KOPT-K1 (cell line): Measurements from ENCODE around the gene FOXP2.

ENCODE experiments used
- H3K27ac ChIP-seq: fragments of 200-600 bp; sonication (generic); 2 replicates; pipeline ENCODE4 v1.5.1; 2016; ENCODE audit warnings: antibody characterized with exemption, mild to moderate bottlenecking, low read depth, low read length; ENCODE audit not compliant: poor library complexity, severe bottlenecking
- H3K36me3 ChIP-seq: fragments of 200-600 bp; sonication (generic); 2 replicates; pipeline ENCODE4 v1.5.1; 2017; ENCODE audit warnings: antibody characterized with exemption, mild to moderate bottlenecking, low read length, moderate library complexity; ENCODE audit not compliant: insufficient read depth
- H3K9me3 ChIP-seq: fragments of 200-600 bp; sonication (generic); 2 replicates; pipeline ENCODE4 v1.5.1; 2017; ENCODE audit warnings: antibody characterized with exemption, low read length, mild to moderate bottlenecking; ENCODE audit not compliant: insufficient read depth, poor library complexity, severe bottlenecking

FOXP2 gene

DNA sequence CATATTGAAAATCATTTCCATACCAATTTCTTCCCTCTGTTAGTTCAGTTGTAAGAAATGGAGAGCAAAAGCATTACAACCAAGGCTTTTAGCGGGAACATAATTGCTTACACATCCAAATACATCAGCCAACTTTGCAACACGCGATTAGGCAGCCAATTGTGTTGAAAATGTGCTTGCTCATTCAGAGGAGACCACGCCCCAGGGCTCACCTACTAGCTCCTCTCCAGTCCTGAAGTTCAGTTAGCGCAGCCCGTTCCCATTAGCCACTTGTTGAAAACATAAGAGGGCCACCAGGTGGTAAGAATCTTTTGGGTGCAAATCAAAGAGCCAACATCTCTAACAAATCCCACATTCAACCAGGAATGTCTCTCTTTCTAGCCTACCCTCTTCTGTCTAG is 294.0 kb downstream of the FOXP2 start:
- Histone ChIP-seq H3K36me3 (no peaks in the 10 kb centered on the region), H3K27ac (no peak overlapping the region), H3K9me3 (no peaks in the 10 kb centered on the region)

DNA sequence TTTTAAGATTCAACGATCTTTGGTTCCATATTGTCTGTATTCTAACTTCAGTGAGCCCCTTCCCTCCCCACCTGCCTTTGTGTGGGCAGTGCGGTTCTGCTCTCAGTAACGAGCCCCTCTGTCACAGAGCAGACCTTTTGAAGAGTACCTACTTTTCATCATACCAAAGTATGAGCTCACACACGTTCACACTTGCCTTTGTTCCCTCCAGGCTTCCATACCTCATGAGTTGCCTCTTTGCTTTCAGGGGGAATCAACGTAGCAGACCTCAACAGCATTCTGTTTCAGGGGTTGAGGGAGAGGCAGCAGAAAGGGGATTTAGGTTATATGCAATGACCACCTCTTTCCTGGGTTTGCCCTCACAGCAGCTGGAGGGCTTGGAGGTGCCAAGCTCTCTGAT is 295.9 kb downstream of the FOXP2 start:
- no peaks in the 10 kb centered on the region for H3K9me3 ChIP-seq
- no peak overlapping the region for H3K27ac ChIP-seq
- H3K36me3 ChIP-seq = no peaks in the 10 kb centered on the region

DNA sequence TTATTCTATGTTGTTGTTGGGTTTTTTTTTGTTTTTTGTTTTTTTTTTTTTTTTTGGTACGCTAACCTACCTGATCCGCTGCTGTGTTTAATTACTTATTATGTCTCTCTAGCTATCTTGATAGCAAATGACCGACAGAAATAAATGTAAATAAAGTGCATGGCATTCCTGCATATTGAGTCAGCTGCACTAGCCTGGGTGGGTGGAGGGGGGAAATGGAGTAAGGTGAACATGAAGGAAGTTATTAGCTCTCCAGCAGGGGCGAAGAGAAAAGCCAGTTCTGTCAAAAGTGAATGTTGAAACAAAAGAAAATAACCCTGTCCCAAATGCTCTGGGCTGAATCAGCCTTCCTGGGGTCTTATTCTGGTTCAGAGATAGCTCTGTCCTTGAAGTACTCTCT is 296.6 kb downstream of the FOXP2 start:
- H3K36me3 ChIP-seq = no peaks in the 10 kb centered on the region
- H3K9me3 ChIP-seq = no peaks in the 10 kb centered on the region
- no peak overlapping the region for H3K27ac ChIP-seq

DNA sequence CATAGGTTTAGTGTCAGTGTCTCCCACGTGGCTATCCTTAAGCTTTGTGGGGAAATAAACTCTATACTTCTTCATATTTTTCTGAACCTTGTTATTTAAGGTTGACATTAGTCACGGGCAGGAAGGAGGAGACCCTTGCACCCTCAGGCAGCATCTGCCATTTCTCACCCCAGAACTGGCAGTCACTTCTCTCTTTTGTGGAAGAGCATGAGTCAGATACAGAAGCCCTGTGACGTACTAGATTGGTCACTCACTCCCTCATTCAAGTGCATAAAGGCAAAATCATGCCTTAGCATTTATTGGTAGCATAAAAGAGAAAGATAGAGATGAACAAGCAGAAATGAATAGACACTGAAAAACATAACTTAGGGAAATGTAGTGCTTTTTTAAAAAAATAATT is 301.3 kb downstream of the FOXP2 start:
- no peaks in the 10 kb centered on the region for H3K9me3 ChIP-seq
- no peak overlapping the region for H3K27ac ChIP-seq
- no peaks in the 10 kb centered on the region for H3K36me3 ChIP-seq

DNA sequence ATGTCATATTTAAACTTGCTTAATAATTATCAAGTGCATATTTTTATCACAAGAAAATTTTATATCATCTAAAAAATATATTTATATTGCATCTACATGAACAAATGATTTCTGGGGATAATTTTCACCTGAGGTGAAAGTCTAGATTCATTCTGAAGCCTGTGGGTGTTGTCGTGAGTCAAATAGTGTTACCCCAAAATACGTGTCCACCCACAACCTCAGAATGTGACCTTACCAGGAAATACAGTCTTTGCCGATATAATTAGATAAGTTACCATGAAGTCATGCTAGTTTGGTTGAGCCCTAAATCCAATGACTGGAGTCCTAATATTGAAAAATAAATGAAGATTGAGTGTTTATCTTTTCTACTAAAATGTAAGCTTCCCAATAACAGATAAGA is 304.2 kb downstream of the FOXP2 start:
- Histone ChIP-seq H3K9me3 (no peaks in the 10 kb centered on the region), H3K36me3 (no peaks in the 10 kb centered on the region), H3K27ac (no peak overlapping the region)

DNA sequence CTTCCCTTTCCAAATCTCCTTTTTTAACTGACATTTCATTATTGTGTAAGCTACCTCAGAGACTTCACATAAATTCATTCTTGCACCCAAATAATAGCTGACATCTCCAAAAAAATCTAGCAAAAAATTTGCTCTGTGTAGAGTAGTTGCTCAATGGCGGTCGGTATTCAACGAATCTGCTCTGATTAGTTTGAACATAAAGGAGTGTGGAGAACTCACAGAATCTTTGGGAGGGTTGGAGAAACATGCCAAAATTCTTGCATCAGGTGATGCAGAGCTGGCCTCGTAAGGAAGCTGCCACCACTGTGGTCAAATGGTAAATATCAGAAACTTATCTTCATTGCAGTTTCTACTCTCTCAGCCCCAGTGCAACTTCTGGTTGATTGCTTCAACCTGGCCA is 306.1 kb downstream of the FOXP2 start:
- Histone ChIP-seq H3K36me3 (no peaks in the 10 kb centered on the region), H3K9me3 (no peaks in the 10 kb centered on the region), H3K27ac (no peak overlapping the region)

DNA sequence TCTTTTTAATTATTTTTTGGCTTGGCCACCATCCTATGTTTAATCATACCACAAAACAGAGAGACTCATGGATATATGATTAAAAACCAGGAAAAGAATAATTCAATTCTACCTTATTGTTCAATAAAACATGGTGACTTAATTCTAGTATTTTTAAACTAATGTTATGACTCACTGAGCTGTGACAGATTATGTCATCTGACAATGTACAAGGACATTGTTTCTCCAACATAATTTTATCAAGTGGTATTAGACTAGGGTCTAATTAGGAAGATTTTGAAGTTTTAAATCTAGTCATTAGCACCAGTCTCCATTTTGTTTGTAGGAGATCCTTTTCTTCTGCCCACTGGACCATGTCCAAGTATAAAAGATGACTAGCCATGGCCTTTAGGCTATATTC is 307.9 kb downstream of the FOXP2 start:
- no peak overlapping the region for H3K27ac ChIP-seq
- H3K36me3 ChIP-seq = no peaks in the 10 kb centered on the region
- H3K9me3 ChIP-seq = no peaks in the 10 kb centered on the region

DNA sequence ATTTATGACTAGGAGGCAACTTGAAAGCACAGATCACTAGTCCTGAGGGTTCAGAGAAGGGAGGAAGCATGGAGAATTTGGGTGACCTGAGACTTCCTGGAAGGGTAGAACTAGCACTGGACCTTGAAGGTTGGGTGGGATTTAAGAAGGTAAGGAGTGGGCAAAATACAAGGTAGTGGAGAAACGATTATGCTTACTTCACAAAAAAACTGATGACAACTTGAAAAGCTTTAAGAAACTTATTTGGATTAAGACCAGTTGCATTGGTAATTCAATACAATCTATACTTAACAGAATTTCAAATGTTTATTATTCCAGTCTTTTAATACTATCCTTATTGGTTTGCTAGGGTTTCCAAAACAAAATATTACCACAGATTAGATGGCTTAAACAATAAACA is 308.7 kb downstream of the FOXP2 start:
- Histone ChIP-seq H3K9me3 (no peaks in the 10 kb centered on the region), H3K27ac (no peak overlapping the region), H3K36me3 (no peaks in the 10 kb centered on the region)

DNA sequence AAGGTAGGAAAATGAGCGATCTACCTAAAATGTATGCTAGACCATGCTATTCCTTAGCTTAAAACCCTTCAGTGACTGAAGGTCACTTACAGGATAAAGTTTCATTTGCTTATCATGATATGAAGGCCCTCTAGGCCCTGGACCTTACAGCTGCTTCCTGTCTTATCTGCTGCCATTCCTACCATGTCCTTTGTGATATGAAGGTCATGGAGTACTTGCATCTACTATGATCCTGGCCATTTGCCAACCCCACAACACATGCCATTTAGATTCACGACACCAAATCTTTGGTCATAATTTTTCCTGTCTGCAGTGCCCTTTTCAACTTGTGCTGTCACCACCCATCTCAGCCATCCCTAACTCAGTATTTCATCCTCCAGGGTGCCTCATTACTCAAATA is 325.5 kb downstream of the FOXP2 start:
- H3K9me3 ChIP-seq = no peaks in the 10 kb centered on the region
- H3K27ac ChIP-seq = no peak overlapping the region
- no peaks in the 10 kb centered on the region for H3K36me3 ChIP-seq

DNA sequence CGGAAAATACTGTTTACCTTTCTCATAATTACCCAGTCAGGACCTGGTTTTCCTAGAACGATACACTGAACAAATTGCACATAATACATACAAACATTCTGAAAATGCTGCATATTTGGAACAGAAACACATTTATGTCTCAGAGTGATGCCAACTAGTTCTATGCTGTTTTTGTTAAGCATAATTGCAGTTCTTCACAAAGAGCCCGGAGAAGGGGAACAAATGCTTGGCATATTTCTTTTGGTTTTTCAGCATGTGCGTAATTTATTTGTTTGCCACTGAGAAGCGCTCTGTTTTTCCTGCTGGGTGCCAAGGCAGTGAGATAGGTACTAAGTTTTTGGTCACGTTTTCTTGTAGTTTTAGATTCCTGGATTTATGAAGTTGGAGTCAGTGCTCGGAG is 326.3 kb downstream of the FOXP2 start:
- Histone ChIP-seq H3K27ac (no peak overlapping the region), H3K9me3 (no peaks in the 10 kb centered on the region), H3K36me3 (no peaks in the 10 kb centered on the region)

DNA sequence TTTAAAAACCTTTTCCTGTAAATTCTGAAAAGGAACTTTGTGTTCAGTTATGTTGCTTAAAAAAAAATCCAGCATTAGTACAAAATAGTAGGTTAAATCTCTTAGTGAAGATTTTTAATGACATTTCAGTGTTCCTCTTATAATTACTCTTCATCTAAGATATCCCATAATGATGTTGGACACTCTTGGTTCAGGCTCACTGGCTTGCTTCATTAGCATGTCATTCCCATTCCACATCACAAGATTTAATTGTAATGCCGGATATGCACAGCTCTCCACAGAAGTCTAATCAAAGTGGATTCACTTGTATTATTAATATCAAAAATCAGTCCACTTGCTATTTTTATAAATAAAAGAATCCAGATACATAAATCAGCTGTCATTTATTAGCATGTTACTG is 327.3 kb downstream of the FOXP2 start:
- Histone ChIP-seq H3K36me3 (no peaks in the 10 kb centered on the region), H3K9me3 (no peaks in the 10 kb centered on the region), H3K27ac (no peak overlapping the region)
